HG02642 (cell line): ENCODE data around the gene TM4SF4.

ENCODE experiments used
- ATAC-seq: cut with Tn5 transposase; IDR thresholded peaks from one replicate; pipeline ENCODE4 v1.9.1; 2021; ENCODE audit warnings: mild to moderate bottlenecking; ENCODE audit not compliant: unreplicated experiment, poor library complexity

Gene TM4SF4

DNA sequence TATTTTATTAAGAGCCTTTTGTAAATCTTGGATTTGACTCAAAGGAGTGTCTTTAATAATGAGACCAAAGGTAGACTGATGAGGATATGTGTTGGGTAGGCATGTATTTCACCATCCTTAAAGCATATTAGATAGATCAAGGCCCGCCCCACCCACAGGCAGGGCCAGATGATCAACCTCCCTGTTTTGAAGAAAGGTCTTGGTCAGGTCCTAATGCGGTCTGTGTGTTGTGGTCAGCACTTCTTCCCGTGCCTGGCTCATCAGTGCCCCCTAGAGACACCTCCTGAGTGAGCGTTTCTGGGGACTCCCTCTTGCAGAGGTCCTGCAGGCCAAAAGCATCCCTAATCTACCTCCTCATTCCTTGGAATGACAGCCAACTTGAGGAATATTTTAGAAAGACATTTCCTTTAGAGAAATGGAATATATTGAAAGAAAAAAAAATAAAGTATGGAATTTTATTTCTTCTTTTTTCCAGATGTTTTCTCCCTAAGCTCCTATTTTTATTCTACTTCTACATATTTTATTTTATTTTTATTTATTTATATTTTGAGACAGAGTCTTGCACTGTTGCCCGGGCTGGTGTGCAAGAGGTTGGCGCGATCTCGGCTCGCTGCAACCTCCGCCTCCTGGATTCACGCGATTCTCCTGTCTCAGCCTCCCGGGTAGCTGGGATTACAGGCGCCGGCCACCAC, 6.0 kb downstream of the TM4SF4 start:
- peak; percentile 98 for ATAC-seq

DNA sequence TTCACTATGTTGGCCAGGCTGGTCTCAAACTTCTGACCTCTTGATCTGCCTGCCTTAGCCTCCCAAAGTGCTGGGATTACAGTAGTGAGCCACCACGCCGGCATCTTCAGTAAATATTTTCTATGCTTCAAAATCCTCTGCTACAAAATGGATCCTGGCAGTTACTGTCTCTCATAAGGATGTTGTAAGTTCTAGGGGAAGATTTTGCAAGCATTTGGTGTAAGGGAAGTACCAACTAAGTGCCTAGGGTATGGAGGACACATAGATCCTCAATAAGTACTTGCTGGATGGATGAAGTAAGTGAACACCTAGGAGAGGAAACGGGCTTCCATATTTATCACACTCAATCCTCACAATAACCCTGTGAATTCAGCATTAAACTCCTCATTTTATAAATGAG, 6.6 kb downstream of the TM4SF4 start:
- no peak for ATAC-seq

DNA sequence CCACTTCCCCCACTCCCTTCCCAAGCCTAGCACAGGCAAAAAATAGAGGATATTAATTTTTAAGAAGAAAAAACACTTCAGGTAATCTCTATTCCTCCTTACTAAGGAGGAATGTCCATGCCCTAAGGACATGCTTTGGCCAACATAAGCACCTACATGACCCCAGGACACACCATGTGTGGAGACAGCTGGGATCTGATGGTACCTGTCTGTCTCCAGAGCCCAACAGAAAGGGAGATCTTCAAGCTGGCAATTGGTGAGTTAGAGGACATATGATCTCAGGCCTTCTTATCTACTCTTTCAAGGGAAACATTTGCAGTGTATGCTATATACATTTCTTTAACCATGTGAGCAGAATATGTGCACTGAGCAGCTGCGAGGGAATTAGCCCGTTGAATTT, 7.0 kb downstream of the TM4SF4 start:
- no peak for ATAC-seq

DNA sequence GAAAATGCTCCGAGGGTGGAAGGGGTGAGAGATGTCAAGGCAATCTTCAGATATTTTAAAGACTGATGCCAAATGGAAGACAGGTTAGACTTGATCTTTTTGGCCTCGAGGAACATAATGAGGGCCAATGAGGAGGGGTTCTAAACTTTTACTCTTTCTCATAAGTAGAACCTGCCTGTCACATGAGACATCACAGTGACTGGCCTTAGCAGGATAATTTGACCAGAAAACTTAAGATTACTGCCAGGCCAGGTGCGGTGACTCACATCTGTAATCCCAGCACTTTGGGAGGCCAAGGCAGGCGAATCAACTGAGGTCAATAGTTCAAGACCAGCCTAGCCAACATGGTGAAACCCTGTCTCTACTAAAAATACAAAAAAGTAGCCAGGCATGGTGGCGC, 12.2 kb downstream of the TM4SF4 start:
- no peak for ATAC-seq

DNA sequence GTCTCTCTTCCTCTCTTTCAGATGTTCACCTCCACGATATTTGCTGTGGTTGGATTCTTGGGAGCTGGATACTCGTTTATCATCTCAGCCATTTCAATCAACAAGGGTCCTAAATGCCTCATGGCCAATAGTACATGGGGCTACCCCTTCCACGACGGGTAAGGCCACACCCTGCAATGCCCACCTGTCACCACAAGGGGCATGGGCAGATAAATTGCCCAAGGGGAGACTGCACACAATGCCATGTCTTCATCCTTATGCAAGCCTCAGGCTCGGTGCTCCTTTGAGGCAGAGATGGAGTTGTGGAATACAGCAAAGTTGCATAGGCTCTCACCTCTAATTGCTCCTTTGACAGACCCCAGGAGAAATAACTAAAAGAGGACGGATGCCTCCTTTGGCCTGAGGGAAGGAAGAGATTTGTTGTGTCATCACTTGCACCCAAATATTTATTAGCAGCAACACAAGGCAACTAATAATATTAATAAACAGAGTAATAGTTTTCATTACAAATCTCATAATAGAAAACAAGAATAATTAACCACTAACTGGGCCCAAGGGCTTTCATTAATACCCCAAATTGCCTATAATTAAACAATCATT, 13.2 kb downstream of the TM4SF4 start:
- ATAC-seq: peak; percentile 88

DNA sequence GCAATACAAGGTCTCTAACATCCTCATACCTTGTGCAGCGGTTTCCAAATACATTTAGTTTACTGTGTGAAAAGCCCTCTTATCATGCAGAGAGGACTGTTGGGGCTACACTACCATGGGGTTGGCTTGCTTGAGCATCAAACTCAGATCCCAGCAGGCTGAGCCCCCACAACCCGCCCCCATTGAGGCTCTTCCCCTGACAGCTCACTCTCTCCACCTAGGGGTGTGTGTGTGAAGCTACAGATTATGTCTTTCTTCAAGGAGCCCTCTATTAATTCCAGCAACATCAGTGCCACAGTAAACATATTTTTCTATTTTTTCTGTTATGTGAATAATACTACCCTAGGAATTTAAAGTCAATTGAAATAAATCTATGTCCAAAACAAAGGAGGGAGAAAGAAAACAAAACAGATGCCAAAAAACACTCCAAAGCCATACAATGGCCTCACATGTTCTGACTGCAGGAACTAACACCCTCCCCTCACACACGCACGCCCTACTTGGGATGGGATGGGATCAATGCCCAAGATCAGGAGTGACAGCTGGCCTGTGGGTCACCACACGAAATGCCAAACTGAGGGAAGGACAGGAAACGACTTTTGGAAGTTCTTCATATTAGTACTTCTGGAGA, 14.7 kb downstream of the TM4SF4 start:
- ATAC-seq: no peak

DNA sequence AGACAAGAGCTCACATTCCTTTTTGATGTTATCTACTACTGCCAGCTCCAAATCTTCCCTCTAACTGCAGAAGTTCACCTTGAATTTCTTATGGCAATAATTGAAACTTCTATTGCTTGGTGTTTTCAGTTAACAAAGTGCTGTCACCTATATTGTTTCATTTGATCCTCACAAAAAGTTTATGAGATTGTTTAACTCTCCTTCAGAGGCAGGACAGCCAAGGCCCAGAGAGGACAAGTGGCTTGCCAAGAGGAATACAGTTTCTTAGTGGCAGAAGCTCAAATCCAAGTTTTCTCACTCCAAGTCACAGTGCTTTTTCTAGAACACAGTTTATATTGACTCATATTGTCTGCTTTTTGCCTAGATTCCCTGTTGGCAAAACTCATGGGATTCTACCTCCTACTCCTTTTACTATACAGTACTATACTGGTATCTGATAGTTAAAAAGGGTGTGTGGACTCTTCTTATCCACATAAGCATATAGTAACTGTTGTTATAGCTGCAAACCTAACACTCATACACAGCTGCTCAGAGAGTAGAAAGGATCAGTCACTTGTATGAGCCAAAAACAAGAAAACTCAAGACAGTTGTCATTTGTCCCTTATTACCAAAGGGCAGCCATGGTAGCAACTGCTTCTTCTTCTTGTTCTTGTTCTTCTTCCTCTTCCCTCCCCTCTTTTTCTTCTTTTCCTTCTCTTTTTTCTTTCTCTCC, 15.9 kb downstream of the TM4SF4 start:
- ATAC-seq: no peak

DNA sequence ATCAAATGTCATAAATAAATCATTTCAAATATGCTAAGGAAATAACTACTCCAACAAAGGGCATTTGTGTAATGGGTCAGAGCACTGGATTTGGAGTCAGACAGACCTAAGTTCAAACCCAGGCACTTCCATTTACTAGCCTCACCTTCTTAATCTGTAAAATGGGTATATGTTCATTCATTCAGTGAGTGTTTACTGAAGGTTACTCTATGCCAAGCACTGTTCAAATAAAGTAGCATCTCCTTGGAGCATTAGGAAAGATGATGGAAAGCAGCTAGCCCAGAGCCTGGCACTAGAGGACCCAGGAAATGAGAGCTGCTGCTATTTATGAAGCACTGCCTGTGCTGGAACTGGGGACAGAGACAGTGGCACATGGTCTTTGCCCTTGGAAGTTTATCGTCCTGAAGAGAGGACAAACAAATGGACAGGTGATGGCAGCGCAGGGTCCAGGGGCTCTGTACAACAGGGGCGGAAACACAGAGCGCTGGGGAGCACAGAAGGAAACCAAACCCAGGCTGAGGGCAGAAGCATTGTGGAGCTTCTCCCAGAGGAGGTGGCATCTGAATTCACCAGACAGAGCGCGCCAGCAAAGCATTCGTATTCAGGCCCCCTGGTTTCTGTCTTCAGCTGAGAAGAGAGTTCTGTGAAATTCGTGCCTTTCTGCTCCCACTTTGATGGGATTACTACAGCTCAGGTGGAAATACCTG, 19.0 kb downstream of the TM4SF4 start:
- no peak for ATAC-seq

DNA sequence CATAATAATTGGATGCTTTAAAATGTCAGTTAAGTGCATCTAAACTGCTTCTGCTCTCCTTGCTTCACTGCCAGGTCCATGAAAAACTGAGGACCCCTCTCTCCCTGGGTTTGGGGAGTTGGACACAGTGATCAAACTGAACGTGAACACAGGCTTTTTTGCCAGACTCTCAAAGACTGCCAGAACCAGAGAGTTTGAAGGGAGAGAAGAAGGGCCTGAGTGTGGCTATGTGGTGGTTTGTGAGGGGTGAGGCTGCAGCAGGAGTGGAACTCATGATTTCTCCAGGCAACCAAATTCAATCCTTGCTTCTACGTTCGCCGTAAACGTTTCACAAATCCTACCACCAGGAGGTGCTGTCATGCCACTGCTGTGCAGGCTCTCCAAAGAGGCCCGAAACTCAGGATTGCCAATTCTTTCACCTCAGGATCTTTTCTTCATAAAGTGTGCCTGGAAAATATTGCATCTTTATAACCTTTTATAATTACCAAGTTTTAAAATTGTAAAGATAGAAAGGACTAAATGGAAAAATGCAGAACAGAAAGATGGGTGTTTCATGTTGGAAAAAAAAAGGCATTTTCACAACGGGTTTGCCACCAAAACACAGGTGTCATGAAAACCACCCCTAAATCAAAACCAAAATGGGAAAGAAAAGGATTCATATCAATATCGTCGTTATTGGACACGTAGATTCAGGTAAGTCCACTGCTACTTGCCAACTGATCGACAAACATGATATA, 19.7 kb downstream of the TM4SF4 start:
- no peak for ATAC-seq

DNA sequence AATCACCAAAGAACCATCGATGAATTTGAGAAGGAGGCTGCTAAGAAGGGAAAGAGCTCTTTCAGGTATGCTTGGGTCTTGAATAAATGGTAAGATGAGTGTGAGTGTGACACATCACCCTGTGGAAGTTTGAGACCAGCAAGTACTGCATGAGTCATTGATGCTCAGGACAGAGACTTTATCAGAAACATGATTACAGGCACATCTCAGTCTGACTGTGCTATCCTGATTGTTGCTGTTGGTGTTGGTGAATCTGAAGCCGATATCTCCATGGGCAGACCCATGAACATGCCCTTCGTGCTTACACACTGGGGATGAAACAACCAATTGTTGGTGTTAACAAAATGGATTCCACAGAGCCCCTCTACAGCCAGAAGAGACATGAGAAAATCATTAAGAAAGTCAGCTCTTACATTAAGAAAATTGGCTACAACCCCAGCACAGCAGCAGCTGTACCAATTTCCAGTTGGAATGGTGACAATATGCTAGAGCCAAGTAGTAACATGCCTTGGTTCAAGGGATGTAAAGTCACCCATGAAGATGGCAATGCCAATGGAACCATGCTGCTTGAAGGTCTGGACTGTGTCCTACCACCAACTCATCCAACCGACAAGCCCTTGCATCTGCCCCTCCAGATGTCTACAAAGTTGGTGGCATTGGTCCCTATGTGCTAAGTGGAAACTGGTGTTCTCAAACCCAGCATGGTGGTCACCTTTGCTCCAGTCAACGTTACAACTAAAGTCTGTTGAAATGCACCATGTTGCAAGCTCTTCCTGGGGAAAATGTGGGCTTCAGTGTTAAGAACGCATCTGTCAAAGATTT, 20.5 kb downstream of the TM4SF4 start:
- ATAC-seq: no peak

DNA sequence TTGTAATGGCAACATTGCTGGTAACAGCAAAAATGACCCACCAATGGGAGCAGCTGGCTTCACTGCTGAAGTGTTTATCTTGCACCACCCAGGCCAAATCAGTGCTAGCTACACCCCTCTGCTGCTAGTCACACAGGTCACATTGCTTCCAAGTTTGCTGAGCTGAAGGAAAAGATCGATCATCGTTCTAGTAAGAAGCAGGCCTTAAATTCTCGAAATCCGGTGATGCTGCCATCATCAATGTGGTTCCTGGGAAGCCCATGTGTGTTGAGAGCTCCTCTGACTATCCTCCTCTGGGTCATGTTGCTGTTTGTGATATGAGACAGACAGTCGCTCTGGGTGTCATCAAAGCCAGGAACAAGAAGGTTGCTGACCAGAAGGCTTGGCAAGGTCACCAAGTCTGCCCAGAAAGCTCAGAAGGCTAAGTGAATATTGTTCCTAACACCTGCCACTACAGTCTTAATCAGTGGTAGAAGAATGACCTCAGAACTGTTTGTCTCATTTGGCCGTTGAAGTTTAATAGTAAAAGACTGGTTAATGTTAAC, 21.2 kb downstream of the TM4SF4 start:
- no peak for ATAC-seq

DNA sequence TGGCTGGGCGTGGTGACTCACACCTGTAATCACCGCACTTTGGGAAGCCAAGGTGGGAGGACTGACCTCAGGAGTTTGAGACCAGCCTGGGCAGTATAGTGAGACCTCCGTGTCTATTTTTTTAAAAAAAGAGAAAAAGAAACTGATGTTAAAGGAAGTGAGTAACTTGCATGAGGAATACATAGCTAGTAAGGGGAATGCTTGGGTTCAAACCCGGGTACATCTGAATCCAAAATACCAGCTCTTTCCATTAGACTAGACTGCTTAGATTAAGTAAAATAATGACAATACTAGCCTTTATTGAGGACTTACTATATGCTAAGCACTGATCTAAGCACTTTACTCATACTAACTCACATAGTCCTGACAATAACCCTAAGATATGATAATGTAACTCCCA, 22.4 kb downstream of the TM4SF4 start:
- ATAC-seq: no peak

DNA sequence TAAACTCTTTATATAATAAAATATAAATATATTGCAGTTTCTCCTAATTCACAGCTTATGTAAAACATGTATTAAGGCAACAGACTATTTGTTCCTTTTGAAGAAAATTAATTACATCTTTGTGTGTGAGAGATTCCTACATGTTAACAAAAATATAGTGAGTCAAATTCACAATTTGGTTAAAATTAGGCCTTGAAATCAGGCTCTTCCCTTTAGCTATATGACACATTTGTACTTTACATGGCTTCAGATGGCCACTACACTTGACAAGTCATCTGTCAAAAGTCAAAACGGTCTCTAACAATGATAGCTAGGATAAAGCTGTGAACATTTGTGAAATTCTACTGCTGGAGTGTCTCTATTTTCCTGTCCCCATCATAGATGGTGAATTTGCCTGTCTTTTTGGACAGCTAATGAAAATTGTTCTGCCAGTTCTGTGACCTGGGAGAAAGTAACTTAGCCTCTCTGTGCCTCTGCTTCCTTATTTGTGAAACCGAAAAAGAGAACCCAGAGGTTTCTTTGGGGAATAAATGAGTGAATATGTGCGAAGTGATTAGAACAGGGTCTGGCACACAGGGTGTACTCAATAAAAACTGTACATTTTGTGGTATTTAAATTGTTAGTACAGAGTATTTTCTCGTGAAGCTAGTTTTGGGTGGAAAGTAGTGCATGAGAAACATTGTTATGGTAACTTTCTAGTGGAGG, 23.6 kb downstream of the TM4SF4 start:
- no peak for ATAC-seq

DNA sequence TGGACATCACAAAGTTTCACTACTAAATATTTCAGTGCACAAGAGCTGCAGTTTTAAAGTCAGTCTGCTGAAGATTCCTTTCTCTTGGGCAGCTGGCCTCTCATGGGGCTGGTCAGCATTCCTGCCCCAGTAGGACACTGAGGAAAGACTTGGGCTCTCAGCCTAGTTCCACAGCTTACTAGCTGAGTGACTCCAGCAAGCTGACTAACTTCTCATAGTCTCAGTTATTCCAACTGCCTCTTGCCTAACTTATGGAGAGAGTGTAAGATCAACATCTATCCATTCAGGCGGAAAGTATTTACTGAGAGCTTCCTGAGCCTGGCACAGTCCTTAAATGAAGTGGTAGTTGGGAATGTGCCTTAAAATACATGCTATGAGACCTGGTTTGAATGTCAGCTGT, 27.0 kb downstream of the TM4SF4 start:
- ATAC-seq: no peak

DNA sequence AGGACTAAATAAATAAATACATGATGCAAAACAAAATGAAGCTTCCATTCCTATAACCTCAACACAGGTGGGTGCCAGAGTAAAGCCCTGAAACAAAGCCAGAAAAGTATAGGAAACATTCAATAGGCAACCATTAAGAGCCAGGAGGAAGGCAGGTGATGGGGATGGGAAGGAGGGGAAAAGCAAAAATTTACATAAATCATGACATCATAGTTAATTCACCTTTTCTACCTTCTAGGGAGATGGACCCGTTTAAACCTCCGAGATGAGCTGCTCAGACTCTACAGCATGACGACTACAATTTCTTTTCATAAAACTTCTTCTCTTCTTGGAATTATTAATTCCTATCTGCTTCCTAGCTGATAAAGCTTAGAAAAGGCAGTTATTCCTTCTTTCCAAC, 27.9 kb downstream of the TM4SF4 start:
- ATAC-seq: no peak

DNA sequence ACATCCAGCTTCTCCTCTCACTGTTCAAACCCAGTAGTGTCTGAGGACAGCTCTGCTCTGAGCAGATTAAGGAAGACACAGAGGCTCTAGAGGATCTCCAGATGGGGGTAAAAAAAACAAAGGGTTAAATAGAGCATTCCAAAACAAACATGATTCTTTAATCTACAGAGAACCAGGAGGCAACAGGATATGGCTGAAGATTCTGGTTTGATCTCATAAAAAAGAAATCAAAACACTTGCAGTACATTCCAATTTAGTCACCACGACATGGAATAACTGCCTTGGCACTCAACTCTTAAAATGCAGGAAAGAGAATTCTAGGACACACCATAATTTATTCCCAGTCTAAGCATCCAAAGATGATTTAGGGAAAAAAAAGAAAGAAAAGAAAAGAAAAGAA, 32.0 kb downstream of the TM4SF4 start:
- no peak for ATAC-seq

DNA sequence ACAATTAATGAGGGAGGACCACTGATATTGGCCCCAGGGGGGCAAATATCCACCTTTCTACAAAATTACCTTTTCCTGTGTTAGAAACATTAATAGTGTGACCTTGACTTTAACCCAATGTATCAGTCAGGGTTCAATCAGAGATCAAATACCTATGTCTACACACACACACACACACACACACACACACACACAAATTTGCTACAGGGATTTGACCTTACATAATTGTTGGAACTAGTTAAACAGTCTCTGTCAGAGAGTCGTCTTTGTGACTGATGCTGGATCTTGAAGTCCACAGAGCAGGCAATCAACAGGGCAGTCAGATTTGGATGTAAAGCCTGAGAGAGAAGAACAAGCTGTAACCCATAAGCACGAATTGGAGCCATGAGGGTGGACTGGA, 32.5 kb downstream of the TM4SF4 start:
- no peak for ATAC-seq
